ENCODE data around the gene GM2A. TPM values are rescaled to one million over a fixed set of nuclear protein-coding genes. Genes with fewer than 3 reads are reported as not detected.

The GM2A gene
- total and polyA plus RNA-seq, 9 of the 15 experiments (the other 6 are each of a cell fraction or from before 2014, with no cell fraction given) = 5.8 to 36.0 (median 10.0) TPM

DNA sequence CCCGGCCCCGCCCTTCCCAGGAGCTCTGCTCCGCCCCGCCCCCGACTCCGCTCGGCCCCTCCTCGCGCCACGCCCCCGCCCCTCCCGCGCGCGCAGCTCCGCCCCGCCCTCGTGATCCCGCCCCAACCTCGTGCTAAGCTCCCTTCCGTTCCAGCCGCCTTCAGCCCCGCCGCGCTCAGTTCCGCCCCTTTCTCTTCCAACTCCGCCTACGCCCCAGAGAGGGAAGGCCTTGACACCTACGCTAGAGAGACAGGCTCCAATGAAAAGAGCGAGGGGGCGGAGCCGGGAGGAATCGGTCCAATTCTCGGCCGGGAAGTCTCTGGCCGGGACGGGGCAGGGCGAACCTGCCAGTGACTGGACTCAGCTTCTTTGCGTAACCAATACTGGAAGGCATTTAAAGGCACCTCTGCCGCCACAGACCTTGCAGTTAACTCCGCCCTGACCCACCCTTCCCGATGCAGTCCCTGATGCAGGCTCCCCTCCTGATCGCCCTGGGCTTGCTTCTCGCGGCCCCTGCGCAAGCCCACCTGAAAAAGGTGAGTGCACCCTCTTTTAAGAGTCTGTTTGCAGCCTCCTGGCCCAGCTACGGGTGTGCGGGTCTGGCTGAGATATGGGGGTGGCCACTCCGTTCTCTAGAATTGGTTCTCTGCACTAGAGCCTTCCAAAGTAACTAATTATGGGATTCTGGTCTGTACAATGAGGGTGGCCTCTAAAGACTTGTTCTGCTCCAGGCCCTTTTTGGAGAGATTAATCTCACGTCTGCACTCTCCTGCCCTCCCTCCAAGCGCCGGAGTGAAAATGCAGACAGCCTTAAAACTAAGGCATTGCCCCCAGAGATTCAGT lies at the start of gene GM2A (continued):
- TF ChIP-seq NR2C1 (IDR thresholded peaks at IDR 0.05) = no peak
- no peak for TF ChIP-seq NR2C1 (tag; IDR thresholded peaks at IDR 0.05)
- no peak for TF ChIP-seq ZNF324 (CRISPR knock-in tag; IDR thresholded peaks at IDR 0.05)
- TF ChIP-seq PRMT5 (CRISPR knock-in tag; IDR thresholded peaks at IDR 0.05) = no peak
- TF ChIP-seq, protein P1, sequence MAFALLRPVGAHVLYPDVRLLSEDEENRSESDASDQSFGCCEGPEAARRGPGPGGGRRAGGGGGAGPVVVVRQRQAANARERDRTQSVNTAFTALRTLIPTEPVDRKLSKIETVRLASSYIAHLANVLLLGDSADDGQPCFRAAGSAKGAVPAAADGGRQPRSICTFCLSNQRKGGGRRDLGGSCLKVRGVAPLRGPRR (CRISPR knock-in tag; IDR thresholded peaks at IDR 0.05) = no peak
- TF ChIP-seq FIP1L1 (IDR thresholded peaks at IDR 0.05; ENCODE audit: low read depth, low read length, poor library complexity, severe bottlenecking) = no peak
- no peak for TF ChIP-seq ZNF133 (CRISPR knock-in tag; IDR thresholded peaks at IDR 0.05)
- no peak for TF ChIP-seq GTF2E2 (tag; IDR thresholded peaks at IDR 0.05)
- TF ChIP-seq XRCC4 (IDR thresholded peaks at IDR 0.05; ENCODE audit: extremely low read depth, insufficient read depth, insufficient read length) = no peak
- 0 out of 2 replicates have a peak, but pooled peaks have one; percentile 21 for TF ChIP-seq PML (IDR thresholded peaks at IDR 0.05; ENCODE audit: low read length)
- TF ChIP-seq CREB1 (IDR thresholded peaks at IDR 0.05) = peak; percentile 36; the same call in 1 of the 2 replicates
- TF ChIP-seq CREB1 (CRISPR knock-in tag; IDR thresholded peaks at IDR 0.05) = peak; percentile 52; the same call in 1 of the 2 replicates
- no peak for TF ChIP-seq TFE3 (CRISPR knock-in tag; IDR thresholded peaks at IDR 0.05)
- TF ChIP-seq SIN3A (IDR thresholded peaks at IDR 0.05; ENCODE audit: borderline replicate concordance in 2 of 2, control insufficient read depth in 1 of 2, low read depth in 2 of 2, low read length in 2 of 2) = peak; percentile 19 to 33; a peak in 1 of 4 replicates
- TF ChIP-seq SLC30A9 (CRISPR knock-in tag; IDR thresholded peaks at IDR 0.05) = no peak
- TF ChIP-seq PHF21A (IDR thresholded peaks at IDR 0.05; ENCODE audit: borderline replicate concordance, low read depth) = no peak
- no peak for TF ChIP-seq RBM15 (IDR thresholded peaks at IDR 0.05; ENCODE audit: insufficient read depth, low read length)
- 0 out of 2 replicates have a peak, but pooled peaks have one; percentile 18 for TF ChIP-seq ZBTB7A (IDR thresholded peaks at IDR 0.05; ENCODE audit: borderline replicate concordance, control insufficient read depth, low read depth, low read length)
- no peak for TF ChIP-seq ZNF274 (IDR thresholded peaks at IDR 0.05; ENCODE audit: borderline replicate concordance, low read depth, low read length)
- TF ChIP-seq, protein P2, sequence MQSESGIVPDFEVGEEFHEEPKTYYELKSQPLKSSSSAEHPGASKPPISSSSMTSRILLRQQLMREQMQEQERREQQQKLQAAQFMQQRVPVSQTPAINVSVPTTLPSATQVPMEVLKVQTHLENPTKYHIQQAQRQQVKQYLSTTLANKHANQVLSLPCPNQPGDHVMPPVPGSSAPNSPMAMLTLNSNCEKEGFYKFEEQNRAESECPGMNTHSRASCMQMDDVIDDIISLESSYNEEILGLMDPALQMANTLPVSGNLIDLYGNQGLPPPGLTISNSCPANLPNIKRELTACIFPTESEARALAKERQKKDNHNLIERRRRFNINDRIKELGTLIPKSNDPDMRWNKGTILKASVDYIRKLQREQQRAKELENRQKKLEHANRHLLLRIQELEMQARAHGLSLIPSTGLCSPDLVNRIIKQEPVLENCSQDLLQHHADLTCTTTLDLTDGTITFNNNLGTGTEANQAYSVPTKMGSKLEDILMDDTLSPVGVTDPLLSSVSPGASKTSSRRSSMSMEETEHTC (IDR thresholded peaks at IDR 0.05) = 0 out of 2 replicates have a peak, but pooled peaks have one; percentile 73
- no peak for TF ChIP-seq NR2C2 (CRISPR knock-in tag; IDR thresholded peaks at IDR 0.05)
- TF ChIP-seq NR2C2 (tag; IDR thresholded peaks at IDR 0.05) = no peak; the same call in 1 of the 2 replicates
- no peak for TF ChIP-seq CCAR2 (IDR thresholded peaks at IDR 0.05; ENCODE audit: low read depth, low read length)
- TF ChIP-seq NFE2 (IDR thresholded peaks at IDR 0.05; ENCODE audit: low read depth) = no peak
- TF ChIP-seq ZNF12 (CRISPR knock-in tag; IDR thresholded peaks at IDR 0.05) = no peak
- TF ChIP-seq ERF (CRISPR knock-in tag; IDR thresholded peaks at IDR 0.05) = no peak
- TF ChIP-seq ZNF41 (CRISPR knock-in tag; conservative IDR thresholded peaks at IDR 0.05) = no peak
